HG02588 (cell line): ENCODE measurements around the gene TCP10L.
"Not testable (repeated sequence)": the region's sequence is repeated elsewhere in the genome, so short reads cannot be mapped to it uniquely, and the experiment has no call there.

ENCODE experiments used
- ATAC-seq: cut with Tn5 transposase; IDR thresholded peaks from one replicate; pipeline ENCODE4 v1.9.1; 2021; ENCODE audit warnings: mild to moderate bottlenecking, moderate library complexity; ENCODE audit not compliant: unreplicated experiment

The TCP10L gene

DNA sequence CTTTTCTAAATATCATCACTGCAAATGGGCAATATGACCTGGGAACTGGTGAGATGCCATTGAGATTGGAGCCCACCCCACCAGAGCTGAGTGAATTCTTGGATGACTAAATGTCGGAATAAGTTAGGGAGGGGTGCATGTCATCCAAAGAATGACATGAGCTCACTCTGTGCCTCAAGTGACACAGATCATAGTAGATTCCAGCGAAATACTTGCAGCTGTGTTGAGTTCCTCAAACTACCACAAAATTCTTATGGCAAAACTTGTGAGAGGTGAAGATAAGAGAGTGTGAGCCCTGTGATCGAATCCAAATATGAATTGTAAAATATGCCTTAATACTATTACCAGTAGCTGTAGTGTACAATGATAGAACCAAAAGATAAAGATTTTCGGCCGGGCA is 2.3 kb upstream of the TCP10L start:
- ATAC-seq: no peak

- ATAC-seq: no peak
Measured at GRCh38 chr21:32587120-32587519, 1.8 kb upstream of the TCP10L start.

GRCh38 chr21:32585970-32586369 is 647 bp upstream of the TCP10L start:
- ATAC-seq: no peak

GRCh38 chr21:32584472-32584871 is 851 bp downstream of the TCP10L start:
- ATAC-seq: no peak

- ATAC-seq: no peak
Measured at GRCh38 chr21:32581732-32582131, 3.6 kb downstream of the TCP10L start.

DNA sequence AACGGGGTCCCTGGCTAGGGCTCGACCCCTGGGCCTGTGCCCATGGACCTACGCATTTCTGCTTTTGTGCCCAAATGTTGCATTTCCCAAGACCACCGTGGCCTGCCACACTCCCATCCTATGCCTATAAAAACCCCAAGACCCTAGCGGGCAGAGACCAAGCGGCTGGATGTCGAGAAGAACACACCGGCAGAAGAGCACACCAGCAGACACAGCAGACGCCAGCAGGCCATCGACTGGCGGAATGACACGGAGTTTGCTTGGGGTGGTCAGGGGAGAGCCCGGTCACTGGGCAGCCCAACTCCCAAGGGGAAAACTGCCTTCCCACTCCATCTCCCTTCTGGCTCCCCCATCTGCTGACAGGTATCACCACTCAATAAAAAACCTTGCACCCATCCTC is 4.4 kb downstream of the TCP10L start:
- no peak for ATAC-seq

- no peak for ATAC-seq
Measured at GRCh38 chr21:32578107-32578691, 7.1 kb downstream of the TCP10L start.

- no peak for ATAC-seq
Measured at GRCh38 chr21:32576011-32576410, 9.3 kb downstream of the TCP10L start.

DNA sequence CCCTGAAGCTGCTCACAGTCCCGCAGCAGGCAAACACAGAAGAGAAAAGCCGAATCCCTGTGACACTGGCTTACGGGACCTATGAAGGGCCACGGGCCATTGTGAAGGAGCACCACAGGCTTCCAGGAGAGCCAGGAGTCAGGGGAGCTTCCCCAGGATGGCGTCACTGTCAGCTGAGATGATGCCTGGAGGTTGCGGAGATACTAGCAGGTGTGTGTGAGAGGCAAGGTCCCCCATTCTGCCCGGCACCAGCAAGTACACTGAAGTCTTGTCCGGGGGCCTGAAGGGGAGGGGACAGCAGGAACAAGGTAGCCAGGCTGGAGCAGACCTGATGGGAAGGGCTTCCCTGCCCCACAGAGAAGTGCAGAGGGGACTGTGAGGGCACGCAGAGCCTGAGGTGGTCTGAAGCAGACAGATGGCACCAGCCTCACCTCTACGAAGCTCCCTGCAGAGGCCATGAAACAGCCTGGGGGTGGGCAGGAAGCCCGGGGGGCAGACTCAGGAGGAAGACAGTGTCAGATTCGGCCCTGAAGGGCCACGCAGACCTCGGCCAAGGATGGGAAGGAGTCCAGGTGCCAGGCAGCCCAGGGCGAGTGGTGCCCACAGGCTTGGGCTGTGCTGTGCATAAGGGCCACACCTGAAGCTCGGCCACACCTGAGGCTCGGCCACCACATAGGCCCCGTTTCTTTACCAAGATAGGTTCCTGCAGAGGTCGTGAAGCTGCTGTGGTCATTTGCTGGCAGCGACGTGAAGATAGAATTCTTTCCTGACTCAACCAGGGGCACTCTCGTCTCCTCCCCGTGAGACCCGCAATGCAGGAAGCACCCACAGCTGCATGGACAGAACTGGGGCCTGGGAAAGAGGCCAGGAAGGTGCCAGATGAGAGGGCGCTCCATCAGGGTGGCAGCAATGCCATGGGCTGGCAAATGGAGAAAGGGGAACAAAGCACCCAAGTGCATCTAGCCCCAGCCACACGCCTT is 10.1 kb downstream of the TCP10L start:
- ATAC-seq: no peak

DNA sequence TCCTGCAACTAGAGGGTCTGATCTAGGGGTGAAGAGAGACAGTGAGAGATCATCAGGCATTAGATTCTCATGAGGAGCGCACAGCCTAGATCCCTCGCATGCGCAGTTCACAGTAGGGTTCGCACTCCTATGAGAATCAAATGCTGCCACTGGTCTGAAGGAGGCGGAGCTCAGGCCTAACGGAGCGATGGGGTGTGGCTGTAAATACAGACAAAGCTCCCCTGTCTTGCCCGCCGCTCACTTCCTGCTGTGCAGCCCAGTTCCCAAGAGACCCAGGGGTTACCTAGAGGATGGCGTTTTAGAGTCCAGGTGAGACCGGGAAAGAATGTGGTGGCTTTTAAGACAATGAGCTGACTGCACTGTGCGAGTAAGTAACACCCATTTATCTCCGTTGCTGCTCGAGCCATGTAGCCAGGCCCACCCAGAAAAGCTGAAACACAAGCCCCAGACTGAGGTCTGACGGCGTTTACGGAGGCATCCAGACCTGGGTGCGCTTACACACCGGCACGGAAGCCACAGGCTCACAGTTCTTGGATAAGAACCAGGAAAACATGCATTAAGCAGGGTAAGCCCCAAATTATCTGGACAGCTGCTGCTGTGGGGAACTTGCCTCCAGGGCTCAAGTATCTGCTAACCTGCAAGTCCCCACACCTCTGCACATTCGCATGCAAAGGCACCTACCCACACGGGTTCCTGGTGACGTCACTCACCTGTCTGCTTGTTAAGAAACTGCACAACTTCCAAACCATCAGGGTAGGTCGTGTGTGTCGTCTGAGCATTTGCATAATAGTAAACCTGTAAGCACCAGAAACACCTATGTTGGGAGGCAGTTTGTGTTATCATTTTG is 12.5 kb downstream of the TCP10L start:
- ATAC-seq: no peak

DNA sequence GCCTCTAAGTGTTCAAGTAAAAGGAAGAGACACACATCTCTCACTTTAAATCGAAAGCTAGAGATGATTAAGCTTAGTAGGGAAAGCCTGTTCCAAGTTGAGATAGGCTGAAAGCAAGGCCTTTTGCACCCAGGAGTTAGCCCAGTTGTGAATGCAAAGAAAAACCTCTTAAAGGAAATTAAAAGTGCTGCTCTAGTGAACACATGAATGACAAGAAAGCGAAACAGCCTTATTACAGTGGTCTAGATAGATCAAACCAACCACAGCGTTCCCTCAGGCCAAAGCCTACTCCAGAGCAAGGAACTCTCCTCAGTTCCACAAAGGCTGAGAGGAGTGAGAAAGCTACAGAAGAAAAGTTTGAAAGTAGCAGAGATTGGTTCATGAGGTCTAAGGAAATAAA is 14.9 kb downstream of the TCP10L start:
- ATAC-seq: no peak

DNA sequence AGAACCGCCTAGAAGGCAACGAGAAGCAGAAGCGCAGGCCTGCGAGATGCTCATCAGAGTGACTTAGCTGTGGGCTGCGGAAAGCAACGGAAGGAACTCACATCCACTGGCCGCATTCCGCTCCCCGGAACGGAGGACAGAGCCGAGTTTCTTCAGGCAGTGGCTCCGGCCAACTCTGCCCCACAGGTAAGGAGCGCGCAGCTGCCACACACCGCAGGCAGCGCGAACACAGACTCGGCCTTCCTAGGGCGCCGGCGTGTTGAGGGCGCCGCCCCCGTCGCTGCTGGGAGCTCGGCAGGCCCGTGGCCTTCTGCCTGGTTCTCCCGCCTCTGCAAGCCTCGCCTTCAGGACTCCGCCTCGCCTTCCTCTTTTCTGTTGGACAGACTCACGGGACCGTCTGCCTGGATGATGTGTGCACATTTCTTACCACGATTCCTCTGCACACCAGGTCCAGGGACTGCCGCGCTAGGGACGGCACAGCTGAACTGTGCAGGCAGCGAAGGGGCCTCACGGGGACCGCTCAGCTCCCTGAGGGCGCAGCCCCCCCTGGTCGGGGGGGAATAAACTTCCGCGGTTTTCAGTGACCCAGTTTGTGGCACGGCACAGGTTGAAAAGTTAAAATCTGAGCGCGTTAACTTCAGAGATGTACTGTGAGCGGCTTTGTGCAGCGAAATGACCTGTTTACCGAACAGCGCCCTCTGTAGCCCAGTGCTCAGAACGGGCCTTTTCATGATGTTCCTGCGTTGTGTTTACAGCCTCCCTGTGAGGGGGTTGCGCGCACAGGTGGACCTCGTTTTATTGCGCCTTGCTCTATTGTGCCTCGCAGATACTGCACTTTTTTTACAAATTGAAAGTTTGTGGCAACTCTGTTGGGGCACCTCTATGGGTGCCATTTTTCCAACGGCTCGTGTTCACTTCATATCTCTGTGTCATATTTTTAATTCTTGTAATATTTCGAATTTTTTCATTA is 15.8 kb downstream of the TCP10L start:
- peak; percentile 74 for ATAC-seq

GRCh38 chr21:32567626-32568025 is 17.7 kb downstream of the TCP10L start:
- no peak for ATAC-seq

- ATAC-seq: no peak
Measured at GRCh38 chr21:32566741-32567389, 18.5 kb downstream of the TCP10L start.

- no peak for ATAC-seq
Measured at GRCh38 chr21:32565856-32566465, 19.4 kb downstream of the TCP10L start.

GRCh38 chr21:32562915-32563314 is 22.4 kb downstream of the TCP10L start:
- no peak for ATAC-seq

DNA sequence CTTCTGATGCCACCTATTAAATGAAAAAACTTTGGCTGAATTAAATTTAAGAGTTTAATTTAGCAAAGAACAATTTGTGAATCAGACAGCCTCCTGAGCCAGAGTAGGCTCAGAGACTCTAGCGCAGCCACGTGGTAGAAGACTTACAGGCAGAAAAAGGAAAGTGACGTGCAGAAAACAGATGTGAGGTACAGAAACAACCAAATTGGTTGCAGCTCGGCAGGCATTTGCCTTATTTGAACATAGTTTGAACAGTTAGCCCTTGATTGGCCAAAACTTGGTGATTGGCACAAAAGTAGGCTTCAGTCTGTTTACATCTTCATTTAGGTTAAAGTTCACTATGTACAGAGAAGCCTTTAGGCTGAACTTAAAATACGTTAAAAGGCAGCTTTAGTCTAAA is 22.9 kb downstream of the TCP10L start:
- ATAC-seq: no peak

GRCh38 chr21:32561476-32561875 is 23.8 kb downstream of the TCP10L start:
- not testable (repeated sequence) for ATAC-seq

- ATAC-seq: no peak
Measured at GRCh38 chr21:32560896-32561295, 24.4 kb downstream of the TCP10L start.
